Measurements from ENCODE around the gene SCAF11.

The SCAF11 gene

GRCh38 chr12:45977620-45978019 is 12.8 kb downstream of the SCAF11 start:
- no peak for DNase-seq

- no peak for DNase-seq
Observed at GRCh38 chr12:45975506-45975905, 14.9 kb downstream of the SCAF11 start.

GRCh38 chr12:45974883-45975282 is 15.5 kb downstream of the SCAF11 start:
- no peak for DNase-seq

DNA sequence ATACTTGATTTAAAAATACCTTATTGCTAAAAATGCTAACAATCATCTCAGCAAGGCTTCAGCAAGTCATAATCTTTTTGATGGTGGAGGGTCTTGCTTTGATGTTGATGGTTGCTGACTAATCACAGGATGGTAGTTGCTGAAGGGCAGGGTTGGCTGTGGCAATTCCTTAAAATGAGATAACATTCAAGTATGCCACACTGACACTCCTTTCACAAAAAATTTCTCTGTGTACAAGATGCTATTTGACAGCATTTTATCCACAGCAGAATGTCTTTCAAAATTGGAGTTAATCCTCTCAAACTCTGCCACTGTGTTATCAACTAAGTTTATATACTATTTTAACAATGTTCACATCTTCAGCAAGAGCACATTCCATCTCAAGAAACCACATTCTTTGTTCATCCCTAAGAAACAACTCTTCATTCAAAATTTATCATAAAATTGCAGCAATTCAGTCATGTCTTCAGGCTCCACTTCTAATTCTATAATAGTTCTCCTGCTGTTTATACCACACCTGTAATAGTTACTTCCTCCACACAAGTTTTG is 16.1 kb downstream of the SCAF11 start:
- DNase-seq: no peak

GRCh38 chr12:45973526-45973925 is 16.8 kb downstream of the SCAF11 start:
- no peak for DNase-seq

DNA sequence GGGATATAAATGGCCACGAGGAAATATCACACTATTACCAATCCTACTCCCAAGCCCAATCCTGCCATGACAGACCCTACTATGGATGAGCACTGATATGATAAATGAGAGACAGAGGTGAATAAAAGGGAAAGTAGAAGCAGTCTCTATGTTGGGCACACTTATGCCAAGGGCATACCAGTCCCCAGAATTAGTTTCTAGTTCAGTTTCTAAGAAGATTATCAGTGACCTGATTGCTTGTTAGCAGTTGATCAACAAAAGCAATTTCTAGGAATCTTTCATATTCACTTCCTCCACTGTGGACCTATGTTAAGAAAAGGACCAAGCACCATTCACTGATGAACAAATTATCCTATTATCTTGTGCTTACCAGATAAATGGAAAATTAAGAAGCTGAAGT is 20.0 kb downstream of the SCAF11 start:
- DNase-seq: no peak

GRCh38 chr12:45969084-45969483 is 21.3 kb downstream of the SCAF11 start:
- DNase-seq: no peak

DNA sequence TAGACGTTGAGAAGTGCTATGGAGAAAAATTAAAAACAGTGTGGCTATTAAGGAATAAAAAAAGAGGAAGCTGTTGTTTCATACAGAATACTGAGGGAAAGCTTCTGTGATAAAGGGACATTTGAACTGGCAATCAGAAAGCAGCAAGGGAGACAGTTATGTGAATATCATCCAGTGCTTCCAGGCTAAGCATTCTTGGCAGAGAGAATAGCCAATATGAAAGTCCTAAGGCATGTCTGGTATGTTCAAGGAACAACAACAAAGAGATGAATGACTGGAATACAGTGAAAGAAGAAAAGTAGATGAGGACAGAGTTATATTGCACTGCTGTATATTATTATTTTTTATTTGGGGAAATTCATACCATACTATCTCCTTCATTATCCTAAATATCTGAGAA is 23.9 kb downstream of the SCAF11 start:
- DNase-seq: no peak

- no peak for DNase-seq
Observed at GRCh38 chr12:45962553-45963325, 27.6 kb downstream of the SCAF11 start.

DNA sequence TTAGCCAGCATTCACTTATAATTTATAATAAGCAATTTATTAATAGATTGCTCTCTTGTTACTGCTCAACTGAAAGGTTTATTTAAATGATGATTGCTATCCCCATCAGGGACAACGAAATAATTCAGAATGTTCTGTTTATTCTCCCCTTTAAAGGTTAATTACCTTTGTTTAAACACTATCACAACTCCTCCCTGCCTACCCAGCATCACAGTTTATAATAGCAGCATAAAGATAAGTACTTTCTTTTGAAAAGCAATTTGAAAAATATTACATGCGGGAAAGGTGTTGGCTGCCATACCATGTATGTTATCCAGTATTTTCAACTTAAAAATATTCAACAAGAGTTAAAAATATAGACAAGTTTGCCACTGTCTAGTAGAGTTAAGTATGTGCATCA is 30.6 kb downstream of the SCAF11 start:
- no peak for DNase-seq

DNA sequence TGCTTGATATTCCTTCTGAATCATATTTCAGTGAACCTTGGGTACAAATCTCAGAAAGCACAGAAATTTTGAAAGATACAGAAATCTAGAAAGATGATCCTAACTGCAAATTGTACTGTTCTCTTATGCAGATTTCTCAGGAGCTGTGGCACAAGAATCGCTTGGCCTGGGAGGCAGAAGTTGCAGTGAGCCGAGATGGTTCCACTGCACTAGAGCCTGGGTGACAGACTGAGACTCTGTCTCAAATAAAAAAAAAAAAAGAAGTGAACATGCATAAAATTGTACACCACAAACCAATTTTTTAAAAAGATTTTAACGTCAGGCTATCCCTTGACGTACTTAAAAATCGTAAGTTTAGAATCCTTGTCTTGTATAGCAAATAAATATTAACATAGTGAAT is 31.3 kb downstream of the SCAF11 start:
- no peak for DNase-seq

- DNase-seq: no peak
Observed at GRCh38 chr12:45948546-45948945, 41.8 kb downstream of the SCAF11 start.

- no peak for DNase-seq
Observed at GRCh38 chr12:45946435-45946834, 43.9 kb downstream of the SCAF11 start.

DNA sequence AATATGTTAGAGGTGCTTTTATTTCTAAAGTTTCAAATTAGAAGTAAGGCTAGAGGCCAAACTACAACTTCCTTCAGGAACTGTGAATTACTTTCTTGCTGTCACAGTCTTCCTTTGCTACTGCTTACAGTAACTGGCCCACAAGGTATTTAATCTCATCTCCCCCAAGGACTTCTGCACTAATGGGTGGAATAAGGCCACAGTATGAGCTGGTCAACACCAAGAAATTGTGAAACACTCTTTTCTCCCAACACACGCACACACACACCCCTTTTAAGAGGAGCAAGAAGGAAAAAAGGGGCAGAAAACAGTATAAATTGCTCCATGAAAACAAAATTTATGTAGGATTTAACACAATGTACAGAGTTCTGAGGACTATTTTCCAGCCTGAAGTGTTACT is 45.6 kb downstream of the SCAF11 start:
- no peak for DNase-seq

DNA sequence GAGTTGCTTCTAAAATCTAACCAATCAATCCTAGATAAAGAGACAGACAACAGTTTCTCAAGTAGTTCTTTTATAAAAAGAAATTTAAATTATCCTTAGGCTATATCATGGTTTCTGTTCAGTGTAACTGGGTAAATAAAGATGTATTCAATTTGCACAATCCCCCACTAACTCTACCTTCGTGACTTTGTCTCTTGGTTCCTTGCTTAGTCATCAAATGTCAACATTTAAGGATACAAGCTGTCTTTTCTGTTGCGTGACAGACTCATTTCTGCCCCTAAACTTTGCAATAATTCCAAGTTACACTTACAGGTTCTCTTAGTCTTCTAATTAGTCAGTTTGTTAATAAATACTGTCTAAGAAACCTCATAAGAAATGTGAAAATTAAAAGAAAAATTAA is 50.6 kb downstream of the SCAF11 start:
- no peak for DNase-seq

- no peak for DNase-seq
Observed at GRCh38 chr12:45938566-45938965, 51.8 kb downstream of the SCAF11 start.

DNA sequence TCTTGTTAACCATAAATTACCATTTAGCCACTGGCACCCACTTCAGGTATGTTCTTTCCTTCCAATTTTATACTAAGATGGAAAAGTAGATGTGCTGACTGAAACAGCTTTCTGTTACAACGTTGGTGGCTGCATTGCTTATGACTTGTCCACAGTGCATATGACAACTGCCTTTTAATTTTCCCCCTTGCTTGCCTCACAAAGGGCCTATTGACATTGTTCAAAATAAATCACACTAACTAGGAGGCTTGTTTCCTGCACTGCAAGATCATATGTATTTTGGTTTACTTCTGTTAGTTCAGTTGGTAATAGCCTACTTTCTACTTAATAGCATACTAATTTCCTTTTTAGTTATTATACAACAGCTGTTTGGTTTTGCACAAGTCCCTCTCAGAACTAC is 55.4 kb downstream of the SCAF11 start:
- no peak for DNase-seq

GRCh38 chr12:45933504-45933903 is 56.9 kb downstream of the SCAF11 start:
- no peak for DNase-seq

DNA sequence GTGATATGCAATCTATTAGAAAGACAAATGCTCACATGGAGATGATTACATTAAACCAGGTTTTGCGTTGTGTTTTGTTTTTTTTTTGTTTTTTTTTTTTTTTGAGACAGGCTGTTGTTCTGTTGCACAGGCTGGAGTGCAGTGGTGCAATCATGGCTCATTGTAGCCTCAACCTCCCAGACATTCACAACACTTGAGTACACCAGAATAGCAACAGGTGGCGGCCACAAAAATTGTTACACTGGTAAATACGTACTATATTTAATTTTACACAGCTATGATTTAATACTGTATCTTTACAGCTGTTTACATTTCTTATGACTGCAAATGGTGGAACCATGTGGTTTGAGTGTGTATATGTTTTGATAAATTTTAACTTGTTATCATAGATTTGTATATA is 60.0 kb downstream of the SCAF11 start:
- no peak for DNase-seq

GRCh38 chr12:45928309-45928708 is 62.1 kb downstream of the SCAF11 start:
- no peak for DNase-seq

- DNase-seq: no peak
Observed at GRCh38 chr12:45918818-45919217, 71.6 kb downstream of the SCAF11 start.

GRCh38 chr12:45915405-45915804 is 75.0 kb downstream of the SCAF11 start:
- DNase-seq: no peak

DNA sequence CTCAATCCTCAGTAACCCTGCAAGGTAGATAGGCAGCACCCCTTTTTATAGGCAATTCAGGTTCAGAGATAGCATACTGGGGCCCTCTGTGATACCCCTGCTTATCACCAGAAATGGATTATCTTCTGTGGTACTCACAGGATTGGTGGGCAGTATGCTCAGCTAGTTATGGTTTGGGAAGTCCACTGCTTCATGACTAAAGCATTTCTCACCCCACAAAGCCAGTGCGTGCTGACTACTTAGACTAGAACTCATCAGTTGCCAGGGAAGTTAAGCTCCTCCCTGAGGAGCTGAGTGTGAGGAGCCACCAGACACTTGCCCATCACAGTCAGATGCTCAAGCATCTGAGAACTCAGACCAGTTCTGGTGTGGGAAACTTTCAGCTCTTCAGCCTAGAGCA is 76.3 kb downstream of the SCAF11 start:
- no peak for DNase-seq

GRCh38 chr12:45913631-45914030 is 76.7 kb downstream of the SCAF11 start:
- no peak for DNase-seq

DNA sequence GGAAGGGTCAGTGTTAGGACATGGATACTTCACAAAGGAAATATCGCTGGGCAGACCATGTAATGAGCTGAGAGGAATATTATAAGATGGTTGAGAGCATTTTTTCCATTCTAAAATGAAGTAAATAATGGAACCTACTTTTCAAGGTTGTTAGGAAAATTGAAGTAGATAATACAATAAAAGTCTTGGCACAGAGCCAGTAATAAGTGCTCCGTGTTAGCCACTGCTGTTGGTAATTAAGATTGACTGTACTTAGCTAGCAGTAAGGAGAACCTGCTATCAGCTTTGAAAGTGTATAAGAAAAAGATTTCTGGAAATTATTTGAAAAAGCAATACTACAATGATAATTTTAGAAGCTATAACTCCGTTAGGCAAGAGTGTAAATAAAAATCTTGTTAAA is 77.6 kb downstream of the SCAF11 start:
- DNase-seq: no peak

Data from activated CD4-positive, alpha-beta T cell treated with anti-CD3 and anti-CD28 coated beads for 1 hour (primary cell).